RWPE1 (cell line): ENCODE data around the gene ABLIM2.

Experiments used
- CTCF ChIA-PET: fragments of 350-600 bp; sonication (Branson Sonifier 250); formaldehyde crosslinking; extraction: SDS; loops from one replicate; lab custom pipeline; 2021; lab: Yijun Ruan, JAX
- POLR2A ChIA-PET: fragments of 400-600 bp; formaldehyde crosslinking; extraction: SDS; loops from one replicate; lab custom pipeline; 2020; ENCODE audit warnings: antibody characterized with exemption; ENCODE audit not compliant: low non-redundant PET; lab: Yijun Ruan, JAX
- DNase-seq: peaks from one replicate; pipeline ENCODE4 v3.0.0; 2012; ENCODE audit warnings: low spot score
- H3K27ac ChIP-seq: fragments of 450-650 bp; 2 replicates; pipeline ENCODE4 v1.5.1; 2017
- CTCF ChIP-seq: fragments of 450-650 bp; conservative IDR thresholded peaks from 2 replicates; pipeline ENCODE4 v1.5.1; 2017; ENCODE audit warnings: low read depth, mild to moderate bottlenecking

ABLIM2 gene

DNA sequence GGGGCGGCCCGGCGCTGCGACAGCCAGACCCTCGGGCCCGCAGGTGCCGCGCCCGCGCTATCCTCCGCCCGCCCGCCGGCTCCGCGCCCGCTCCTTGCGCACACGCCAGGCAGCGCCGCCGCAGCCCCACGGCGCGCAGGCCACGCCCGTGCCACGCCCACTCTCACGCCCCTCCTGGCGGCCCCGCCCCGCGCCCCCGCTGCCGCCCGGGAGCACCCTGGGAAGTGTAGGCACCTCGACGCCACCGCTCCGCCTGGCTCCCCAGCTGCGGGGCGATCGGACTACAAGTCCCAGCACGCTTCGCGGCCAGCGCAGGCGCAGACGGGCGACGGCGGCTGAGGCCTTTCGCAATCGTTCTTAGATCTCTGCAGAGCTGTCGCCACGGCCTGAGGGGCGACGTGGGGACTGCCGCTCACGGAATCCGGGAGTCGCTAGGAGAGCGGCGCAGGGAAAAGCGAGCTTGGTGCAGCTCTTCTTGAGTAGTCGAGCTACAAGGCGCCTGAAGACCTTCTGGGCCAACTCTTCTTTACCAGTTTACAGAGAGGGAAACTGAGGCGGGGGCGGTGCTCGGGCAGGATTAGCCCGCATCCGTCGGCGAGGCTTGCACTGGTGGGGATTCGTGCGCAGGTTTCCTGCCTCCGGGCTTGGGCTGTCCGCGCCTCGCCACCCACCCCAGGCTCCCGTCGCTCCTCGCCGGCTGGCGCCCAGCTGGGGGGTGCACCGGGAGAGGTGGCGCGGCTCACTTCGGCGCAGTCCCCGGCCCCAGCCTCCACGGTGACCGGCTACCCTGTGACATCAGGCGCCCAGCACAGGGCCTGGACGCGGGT, at the start of gene ABLIM2:
TSS of gene ABLIM2 (minus strand) at position 104 of the 827 bp plus-strand sequence. CDS start 124 bp downstream, outside the sequence.
- peak; percentile 93 for DNase-seq
- POLR2A ChIA-PET, result no interaction called here
- no peak for TF ChIP-seq CTCF
- CTCF ChIA-PET, result interaction anchor here (0.8 to 1.7 kb wide), 2 partner anchors 18 to 256 kb away, joined by 3 to 7 read pairs; no protein-coding TSS in a partner anchor
- peak within 1 kb of the TSS; percentile 52 for H3K27ac ChIP-seq

DNA sequence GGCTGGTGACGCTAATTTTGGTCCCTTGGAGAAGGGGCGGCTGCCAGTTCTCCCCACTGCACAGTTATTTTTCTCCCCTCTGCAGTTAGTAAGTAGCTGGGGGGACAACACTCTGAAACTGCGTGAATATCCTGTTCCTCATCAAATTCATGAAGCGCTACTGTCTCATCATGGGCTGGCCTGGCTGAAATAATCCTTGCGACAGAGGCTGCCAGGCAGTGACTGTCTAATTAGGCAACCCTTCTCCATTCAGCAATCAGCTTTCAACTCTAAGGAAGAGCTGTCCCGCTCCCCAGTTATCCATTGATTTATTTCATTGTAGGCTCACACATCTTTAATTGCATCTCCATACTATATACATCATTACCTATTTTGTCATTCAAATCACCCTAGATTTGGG, 48.7 kb upstream of the ABLIM2 start:
- 0 out of 2 replicates have a peak overlapping the region, but pooled peaks have one; percentile 13 for H3K27ac ChIP-seq
- POLR2A ChIA-PET, result no interaction called here
- CTCF ChIA-PET, result interaction anchor here (0.8 kb wide), 1 partner anchor 22 kb away, joined by 4 read pairs; no protein-coding TSS in a partner anchor
- no peak for TF ChIP-seq CTCF
- no peak for DNase-seq

DNA sequence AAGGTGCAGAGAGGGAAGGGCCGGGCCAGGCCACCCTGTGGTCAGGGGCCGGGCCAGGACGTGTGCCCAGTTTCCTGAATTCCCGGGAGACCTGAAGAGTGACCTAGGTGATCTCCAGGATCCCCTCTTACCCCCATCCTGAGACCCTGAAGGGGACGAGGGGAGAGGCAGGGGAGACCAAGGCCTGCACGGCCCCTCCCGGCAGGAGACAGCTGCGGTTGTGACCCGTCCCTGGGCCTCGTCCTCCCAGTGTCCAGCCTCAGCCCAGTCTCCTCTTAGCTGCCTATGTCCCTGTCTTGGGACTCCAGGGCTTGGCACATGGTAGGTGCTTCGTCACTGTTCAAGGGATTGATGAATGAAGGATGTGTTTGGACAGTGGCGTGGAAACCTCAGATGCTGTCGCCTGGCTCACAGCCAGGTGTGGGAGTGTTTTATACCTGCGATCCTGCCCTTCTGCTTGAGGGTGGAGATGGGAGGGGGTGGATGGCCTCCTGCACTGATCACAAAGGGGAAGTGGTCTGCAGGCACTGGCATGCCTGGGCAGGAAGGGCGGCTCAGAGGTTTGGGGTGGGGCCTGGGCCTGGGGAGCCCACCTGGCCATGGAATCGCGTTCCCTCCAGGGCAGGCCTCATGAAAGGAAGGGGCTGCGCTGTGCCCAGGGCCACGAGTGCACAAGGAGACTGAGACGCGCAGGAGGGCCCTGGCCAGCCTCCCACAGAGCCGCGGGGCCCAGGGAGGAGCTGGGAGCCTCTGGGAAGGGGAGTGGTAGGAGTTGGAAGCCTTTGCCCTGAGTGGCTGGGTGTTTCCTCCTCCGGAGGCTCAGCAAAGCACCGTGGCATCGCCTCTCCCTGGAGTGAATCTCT, 47.4 kb upstream of the ABLIM2 start:
- H3K27ac ChIP-seq, result peak overlapping the region; percentile 96
- peak; percentile 84 for DNase-seq
- TF ChIP-seq CTCF, result no peak
- CTCF ChIA-PET, result interaction anchor here (0.6 to 1.0 kb wide), 2 partner anchors 29 to 362 kb away, joined by 3 to 4 read pairs; no protein-coding TSS in a partner anchor
- POLR2A ChIA-PET, result interaction anchor here (0.7 kb wide), 1 partner anchor 18 kb away, joined by 3 read pairs; no protein-coding TSS in a partner anchor

GRCh38 chr4:8205241-8205707, 46.7 kb upstream of the ABLIM2 start:
- ChIA-PET POLR2A (no interaction called here), CTCF (interaction anchor here (1.0 kb wide), 1 partner anchor 28 kb away, joined by 3 read pairs; no protein-coding TSS in a partner anchor)
- no peak for TF ChIP-seq CTCF
- DNase-seq, result no peak
- H3K27ac ChIP-seq, result peak overlapping the region; percentile 96

DNA sequence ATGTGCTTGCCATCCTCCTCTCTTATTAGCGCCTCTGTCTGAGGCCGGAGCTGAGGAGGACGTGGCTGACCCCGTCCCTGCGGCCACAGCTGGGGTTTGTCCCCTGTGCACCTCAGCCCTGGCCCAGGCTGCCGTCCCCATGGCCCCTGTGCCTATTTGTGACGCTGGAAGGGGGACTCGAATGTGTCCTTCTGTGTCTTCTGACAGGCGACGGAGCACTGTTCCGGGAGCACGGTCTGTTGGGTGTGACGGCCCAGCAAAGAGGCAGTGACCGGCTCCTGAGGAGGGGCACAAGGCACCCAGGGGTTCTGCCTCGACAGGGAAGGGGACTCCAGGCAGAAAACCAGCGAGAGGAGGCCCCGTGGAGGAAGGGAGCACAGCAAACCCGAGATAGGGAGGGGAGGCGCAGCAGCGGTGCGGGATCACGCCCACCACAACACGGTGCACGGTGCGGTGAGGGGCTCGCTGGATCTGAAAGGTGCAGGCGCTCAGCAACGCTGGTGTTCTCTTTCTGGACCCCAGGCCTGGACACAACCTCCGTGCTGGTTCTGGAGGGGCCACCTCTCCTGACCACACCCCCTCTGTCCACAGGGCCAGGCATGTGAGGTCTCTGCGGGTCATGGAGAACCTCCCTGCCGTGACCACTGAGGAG, 46.1 kb upstream of the ABLIM2 start:
- H3K27ac ChIP-seq, result peak overlapping the region; percentile 96
- POLR2A ChIA-PET, result no interaction called here
- CTCF ChIA-PET, result no interaction called here
- DNase-seq, result no peak
- TF ChIP-seq CTCF, result no peak
